ENCODE data around the gene SLC36A3.
A peak's percentile ranks its signal among the peaks of the same experiment; 100 is the strongest.
"Not testable (repeated sequence)": the region's sequence is repeated elsewhere in the genome, so short reads cannot be mapped to it uniquely, and the experiment has no call there.

Gene SLC36A3

DNA sequence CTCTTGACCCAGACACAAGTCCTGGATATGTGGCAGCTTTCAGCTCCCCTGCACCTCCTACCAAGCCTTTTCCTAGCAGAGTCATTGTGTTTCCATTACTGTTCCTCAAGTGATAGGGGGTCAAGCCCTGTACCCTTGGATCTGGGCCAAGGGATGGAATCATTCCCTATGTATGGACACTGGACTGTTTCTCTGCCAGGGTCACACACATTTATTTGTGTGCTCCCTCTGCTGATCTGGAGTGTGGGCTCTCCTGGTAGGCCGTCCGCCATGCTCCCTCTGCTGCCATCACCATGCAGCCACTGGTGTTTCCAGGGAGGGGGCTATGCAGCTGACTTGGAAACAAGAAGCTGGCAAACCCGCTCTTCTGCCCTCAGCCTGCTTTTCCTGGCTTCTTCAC is 41.0 kb downstream of the SLC36A3 start:
- no peak for DNase-seq

DNA sequence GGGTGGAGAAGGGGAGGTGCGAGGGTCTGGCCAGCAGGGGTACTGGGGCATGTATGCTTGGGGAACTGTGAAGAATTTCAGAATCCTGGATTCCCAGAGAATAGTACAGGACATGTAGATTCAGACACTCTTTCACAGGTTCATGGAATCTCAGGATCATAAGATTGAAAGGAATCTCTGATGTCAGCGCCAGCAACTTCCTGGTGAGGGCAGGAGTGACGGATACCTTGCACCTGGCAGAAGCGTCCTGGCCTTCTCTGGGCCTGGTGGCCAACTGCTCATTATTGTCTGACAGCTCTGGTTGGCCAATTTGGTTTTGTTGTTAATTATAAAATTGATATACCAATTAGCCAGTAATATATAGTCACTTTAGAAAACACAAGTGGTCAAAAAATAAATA is 43.6 kb downstream of the SLC36A3 start:
- no peak for DNase-seq

DNA sequence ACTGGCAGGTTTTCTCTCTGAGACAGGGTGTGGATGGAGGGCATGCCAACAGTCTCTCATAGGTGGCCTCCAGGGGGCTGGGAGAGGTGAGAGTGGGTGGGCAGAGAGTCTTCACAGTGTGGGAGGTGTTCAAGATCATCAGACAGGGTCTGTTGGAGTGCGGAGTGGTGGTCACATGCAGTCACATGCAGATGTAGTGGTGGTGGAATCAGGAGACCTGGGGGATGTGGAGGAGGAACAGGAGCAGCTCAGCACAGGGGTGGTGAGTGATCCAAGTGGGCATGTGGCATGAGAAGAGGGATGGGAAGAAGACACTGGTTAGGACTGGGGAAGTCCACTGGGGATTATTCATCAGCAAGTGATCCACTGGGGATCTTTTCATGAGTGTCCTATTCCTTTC is 44.8 kb downstream of the SLC36A3 start:
- no peak for DNase-seq

DNA sequence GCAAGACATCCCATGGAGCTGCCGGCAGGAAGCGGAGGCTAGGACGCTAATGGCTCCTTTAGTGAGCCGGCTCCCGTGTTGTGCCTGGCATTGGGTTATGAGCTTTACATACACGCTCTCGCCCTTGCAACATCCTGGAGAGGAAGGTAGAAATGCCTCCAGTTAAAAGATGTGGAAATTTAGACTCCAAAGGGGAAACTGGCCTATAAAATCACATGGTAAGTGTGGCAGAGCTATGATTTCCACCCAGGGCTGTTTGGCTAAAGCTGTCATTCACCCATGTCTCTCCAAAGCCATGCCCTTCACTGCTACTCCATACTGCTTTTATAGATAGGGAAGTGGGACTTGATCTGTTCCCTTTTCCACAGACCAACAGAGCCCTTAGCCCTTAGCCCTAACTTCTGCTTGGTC is 45.4 kb downstream of the SLC36A3 start:
- DNase-seq = no peak

DNA sequence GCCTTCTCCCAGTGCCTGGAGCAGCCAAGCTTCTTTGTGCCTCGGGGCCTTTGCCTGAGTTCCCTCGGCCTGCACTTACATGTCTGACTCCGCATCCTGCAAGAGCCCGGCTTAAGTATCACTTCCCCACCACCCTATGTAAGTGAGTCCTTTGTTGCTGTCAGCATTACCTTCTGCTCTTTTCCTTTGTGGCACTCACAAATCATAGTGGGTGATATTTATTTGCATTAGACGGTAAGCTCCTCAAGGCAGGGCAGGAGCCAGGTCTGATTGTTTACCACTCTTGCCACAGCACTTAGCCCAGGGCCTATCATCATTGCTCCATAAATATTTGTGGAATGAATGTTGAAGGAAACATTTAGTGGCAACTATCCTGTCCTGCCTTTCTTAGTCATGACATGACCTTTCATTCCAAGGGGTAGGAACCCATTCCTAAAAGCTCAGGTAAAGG is 45.8 kb downstream of the SLC36A3 start:
- no peak for DNase-seq

DNA sequence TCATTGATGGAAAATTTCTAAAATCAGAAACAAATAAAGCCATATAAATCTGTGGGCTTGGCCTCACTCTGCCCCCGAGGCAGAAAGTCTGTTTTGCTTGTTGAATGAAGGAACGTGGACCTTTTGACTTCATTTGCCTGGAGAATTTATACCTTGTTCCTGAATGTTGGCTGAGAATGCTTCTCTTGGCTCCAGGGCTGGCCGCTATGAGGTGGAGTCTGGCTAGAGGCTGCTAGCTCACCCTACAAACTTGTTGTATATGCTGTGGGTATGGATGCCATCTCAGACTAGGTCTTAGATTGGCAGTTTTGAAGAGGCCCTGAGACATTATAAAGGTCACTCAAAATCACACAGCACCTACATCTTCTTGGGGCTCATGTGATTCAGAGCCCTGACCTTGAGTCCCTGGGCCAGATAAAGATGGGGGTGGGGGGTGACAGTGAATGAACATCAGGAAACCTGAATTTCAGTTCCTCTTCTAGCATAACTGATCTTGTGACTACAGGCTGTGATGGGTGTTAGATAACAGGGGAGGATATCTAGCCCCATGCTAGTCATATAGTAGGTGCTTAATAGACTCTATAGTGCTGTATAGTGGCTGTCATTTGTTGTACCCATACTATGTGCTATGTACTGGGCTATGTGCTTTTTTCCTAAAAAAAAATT is 47.8 kb downstream of the SLC36A3 start:
- DNase-seq = no peak

DNA sequence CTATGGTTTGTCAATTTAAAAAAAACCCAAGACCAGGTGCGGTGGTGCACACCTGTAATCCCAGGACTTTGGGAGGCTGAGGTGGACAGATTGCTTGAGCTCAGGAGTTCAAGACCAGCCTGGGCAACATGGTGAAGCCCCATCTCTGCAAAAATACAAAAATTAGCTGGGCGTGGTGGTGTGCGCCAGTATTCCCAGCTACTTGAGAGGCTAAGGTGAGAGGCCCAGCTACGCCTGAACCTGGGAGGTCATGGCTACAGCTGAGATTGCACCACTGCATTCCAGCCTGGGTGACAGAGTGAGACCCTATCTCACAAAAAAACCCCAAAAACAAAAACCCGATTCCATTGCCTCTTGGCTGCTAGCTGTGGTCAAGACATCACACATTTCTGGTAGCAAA is 48.6 kb downstream of the SLC36A3 start:
- DNase-seq = not testable (repeated sequence)

DNA sequence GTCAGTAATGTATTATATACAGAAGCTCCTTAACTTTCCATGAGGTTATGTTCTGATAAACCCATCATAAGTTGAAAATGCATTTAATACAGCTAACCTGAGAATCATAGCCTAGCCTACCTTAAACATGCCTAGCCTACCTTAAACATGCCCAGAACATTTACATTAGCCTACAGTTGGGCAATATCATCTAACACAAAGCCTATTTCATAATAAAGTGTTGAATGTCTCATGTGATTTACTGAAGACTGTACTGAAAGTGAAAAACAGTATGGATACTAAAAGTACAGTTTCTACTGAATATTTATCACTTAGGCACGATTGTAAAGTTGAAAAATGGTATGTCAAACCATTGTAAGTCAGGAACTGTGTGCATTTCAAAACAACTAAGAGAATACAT is 49.0 kb downstream of the SLC36A3 start:
- no peak for DNase-seq

DNA sequence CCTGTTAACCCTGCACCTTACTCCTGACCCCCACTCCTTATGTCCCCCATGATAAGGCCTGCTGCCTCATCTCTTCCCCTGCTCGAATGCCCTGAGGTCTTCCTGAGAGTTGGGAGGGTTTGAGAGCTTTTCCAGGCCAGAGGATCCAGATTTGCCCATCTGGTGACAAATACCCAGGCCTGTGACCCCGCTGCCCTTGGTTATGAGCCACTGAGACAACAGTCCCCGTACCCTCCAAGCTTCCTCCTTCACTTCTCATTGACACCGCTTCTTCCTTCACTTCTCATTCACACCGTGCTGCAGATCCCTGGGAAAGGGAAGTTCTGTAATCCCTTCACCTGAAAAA is 50.0 kb downstream of the SLC36A3 start:
- no peak for DNase-seq

DNA sequence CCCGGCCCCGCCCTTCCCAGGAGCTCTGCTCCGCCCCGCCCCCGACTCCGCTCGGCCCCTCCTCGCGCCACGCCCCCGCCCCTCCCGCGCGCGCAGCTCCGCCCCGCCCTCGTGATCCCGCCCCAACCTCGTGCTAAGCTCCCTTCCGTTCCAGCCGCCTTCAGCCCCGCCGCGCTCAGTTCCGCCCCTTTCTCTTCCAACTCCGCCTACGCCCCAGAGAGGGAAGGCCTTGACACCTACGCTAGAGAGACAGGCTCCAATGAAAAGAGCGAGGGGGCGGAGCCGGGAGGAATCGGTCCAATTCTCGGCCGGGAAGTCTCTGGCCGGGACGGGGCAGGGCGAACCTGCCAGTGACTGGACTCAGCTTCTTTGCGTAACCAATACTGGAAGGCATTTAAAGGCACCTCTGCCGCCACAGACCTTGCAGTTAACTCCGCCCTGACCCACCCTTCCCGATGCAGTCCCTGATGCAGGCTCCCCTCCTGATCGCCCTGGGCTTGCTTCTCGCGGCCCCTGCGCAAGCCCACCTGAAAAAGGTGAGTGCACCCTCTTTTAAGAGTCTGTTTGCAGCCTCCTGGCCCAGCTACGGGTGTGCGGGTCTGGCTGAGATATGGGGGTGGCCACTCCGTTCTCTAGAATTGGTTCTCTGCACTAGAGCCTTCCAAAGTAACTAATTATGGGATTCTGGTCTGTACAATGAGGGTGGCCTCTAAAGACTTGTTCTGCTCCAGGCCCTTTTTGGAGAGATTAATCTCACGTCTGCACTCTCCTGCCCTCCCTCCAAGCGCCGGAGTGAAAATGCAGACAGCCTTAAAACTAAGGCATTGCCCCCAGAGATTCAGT is 50.6 kb downstream of the SLC36A3 start, which contains the start of gene GM2A:
Gene GM2A (plus strand): TSS at position 424 of the 843 bp plus-strand sequence. CDS start 32 bp downstream, at position 456.
- peak; percentile 84 to 100 (median 99) for DNase-seq

DNA sequence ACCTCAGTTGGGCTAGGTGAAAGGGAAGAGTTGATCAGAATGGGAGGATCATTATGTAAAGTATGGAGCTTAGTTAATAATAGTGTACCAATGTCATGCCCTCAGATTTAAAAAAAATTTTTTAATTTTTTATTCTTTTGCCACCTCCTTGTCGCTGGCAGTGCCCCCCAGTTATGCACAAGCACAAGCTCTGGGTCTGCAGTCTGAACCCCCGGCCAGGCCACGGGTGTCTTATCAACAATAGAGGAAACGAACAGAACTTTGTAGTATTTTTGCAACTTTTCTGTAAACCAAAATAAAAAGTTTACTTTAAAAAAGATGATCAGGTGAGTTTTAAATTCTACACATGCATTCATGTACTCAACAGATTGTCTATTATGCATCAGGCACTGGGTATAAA is 51.9 kb downstream of the SLC36A3 start:
- no peak for DNase-seq

DNA sequence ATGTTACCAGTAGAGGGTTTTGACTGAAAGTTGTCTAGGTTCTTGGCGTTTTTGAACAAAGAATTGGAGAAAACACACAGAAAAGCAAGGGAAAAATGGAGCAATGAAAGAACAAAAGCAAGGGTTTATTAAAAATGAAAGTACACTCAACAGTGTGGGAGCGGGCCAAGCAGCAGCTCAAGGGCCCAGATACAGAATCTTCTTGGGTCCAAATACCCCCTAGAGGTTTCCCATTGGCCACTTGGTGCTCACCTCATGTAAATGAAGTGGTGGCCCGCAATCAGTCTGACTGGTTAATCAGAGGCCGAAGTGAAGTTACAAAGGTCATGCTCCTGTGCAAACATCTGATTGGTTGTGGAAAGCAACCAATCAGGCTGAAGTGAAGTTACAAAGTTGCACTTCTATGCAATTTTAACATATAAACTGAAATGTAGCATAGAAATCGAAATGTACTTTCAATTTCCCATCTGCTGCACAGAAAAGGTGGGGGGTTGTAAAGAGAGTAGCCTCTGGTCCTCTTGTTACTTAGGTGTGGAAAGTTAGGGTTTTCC is 52.5 kb downstream of the SLC36A3 start:
- DNase-seq = no peak

DNA sequence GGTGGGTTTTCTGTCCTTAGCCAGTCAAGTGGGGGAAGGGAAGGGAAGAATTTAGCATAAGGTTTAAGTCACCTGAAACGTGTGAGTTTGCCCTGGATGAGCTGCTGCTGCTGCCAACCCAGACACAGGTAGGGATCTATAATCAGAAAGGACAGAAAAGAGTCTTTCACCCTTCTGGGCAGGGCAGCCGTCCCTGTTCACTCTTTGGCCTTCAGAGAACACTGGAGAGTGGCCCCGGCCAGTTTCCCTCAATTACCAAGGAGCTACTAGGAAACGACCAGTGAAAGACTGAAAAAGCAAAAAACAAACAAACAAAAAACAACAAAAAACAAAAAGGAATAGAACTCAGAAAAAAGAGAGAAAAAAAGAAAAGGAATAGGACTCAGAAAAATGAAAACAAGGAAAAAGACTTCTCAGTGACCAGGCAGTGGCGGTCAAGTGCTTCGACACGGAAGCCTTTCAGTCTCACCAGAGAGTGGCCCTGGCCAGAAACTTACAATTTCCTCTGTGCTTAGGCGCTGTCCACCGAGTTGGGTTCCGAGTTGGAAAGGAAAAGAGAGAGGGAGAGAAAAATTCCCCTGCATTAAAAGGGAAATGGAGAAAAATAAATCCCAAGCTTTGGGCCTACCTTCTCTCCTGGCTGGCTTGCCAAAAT is 53.1 kb downstream of the SLC36A3 start:
- no peak for DNase-seq

DNA sequence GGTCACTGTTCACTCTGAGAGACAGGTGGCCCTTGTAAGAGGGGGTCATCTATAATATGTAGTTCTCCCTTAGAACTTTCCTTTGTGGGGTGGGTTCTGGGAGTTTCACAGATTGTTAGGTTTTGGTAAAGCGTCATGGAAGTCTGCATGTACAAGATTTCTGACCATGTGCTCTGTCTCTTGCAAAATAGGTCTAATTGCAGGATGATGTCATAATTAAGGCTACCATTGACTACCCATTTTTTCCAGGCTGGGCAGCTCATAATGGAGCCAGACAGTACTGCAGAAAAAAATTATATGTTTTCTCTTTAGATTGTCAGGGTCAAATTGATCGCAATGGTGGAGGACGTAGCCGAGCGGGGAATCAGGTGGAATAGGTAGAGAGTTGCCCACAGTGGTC is 54.3 kb downstream of the SLC36A3 start:
- no peak for DNase-seq

DNA sequence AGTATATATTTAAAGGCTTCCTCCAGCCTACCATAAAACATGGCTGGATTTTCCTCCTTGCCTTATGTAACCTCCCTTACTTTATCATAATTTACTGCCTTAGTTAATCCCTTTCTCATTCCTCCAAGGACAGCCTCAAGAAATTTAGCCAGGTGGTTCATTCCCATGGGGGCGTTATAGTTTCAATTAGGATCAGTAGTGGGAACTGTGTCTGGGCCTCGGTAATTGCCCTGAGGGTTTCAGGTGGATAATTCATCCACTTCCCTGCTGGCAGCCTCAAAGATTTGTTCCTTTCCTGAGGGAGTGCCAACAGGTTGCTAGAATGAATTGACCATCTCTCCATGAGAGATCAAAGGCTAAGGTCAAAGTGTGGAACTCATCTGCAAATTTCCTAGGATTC is 54.9 kb downstream of the SLC36A3 start:
- DNase-seq = no peak

DNA sequence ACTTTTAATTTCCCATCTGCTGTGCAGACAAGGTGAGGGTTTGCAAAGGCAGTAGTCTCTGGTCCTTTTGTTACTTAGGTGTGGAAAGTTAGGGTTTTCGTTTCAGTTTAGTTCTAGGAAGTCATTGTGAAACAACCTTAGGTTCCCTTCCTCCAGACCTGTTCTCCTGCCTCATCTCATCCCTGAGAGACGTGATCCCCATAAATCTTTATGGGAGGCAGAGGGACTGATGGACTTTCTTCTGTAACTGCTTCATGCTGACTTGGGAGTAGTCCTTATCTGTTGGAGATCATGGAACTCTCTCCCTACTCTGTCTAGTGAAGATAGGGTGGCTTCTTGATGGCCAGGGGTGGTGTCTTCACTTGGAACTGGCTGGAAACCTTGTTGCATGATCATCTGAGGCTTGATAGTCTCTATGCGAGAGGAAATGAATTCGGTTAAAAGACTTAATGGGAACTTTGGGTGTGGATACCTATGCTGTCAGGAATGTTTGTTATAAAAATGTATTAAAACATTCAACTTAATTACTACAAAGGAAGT is 57.8 kb downstream of the SLC36A3 start:
- DNase-seq = no peak

DNA sequence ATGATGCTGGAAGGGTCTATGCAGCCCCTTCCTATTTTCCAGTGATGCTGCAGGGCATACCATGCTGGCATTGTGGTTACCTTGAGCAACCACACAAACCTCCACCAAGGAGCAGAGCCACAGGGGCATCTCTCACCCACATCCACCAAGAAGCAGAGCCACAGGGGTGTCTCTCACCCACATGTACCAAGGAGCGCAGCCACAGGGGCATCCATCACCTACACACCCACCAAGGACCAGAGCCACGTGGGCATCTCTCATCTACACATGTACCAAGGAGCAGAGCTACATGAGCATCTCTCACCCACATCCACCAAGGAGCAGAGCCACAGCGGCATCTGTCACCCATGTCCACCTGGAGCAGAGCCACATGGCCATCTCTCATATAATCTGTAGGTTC is 59.4 kb downstream of the SLC36A3 start:
- no peak for DNase-seq

DNA sequence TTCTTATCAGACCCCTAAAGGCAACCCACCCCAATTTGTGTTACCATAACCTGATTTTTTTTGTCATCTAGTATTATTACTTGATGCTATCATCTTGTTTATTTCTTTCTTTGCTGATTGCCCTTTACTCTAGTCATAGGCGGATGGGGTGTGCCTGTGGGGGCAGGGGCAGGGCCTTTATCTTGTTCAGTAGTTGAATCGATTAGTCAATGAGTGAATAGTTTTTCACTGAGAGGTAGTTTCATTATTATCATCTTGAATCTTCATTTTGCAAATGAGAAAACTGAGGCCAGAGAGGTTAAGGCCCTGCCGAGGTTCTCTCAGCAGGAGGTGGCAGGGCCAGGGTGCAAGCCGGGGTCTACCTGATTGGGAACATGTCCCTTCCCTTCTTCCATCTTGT is 60.0 kb downstream of the SLC36A3 start:
- no peak for DNase-seq

DNA sequence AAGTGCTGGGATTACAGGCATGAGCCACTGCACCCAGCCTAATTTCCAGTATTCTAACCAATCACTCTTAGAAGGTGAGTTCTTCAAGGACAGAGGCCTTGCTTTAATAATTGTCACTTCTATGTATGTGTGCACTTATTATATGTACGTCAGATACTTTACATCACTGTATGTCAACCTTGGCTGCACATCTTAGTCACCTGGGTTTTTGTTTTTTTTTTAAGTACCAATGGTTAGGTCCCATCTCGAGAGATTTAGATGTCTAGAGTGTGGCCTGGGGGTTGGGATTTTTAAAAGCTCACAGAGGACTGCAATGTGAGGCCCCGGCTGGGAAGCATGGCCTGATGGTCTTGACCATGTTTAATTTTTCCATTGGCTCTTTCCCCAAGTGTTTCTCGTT is 60.4 kb downstream of the SLC36A3 start:
- no peak for DNase-seq

DNA sequence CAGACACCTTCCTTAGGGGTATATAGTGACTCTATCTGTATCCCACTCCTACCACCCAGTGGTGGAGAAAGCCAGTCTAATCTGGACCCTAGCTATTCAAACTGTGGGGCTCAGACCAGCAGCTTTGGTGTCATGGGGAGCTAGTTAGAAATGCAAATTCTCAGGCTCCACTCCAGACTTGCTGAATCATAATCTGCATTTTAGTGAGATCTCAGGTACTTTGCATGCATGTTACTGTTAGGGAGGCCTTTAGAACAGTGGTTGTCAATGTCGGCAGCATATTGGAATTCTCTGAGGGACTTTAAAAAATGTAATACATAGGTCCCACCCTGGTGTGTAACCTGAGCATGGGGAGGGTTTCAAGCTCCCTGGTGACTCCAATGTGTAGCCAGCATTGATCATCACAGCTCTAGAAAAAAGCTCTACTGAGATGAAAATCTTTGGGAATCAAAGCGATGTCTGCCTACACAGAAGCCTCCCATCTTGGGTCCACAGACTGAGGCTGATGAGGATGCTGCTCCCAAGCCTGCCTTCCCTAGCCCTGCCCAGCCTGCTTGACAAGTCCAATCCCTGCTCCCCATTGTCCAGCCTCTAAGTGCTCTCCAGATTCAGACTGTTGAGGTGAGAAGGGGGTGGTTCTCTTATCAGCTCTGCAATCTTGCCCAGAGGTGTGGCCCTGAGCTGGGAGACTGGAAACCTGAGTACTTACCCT is 62.5 kb downstream of the SLC36A3 start:
- DNase-seq = no peak

DNA sequence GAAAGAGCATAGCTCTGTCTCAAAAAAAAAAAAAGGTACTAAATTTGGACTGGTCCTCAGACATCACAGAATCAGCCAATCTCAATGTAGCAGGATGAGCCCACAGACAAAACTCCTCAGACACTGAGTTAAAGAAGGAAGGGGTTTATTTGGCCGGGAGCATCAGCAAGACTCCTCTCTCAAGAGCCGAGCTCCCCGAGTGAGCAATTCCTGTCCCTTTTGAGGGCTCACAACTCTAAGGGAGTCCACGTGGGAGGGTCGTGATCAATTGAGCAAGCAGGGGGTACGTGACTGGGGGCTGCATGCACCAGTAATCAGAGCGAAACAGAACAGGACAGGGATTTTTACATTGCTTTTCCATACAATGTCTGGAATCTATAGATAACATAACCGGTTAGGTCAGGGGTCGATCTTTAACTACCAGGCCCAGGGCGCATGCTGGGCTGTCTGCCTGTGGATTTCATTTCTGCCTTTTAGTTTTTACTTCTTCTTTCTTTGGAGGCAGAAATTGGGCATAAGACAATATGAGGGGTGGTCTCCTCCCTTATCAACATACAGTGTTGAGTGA is 63.2 kb downstream of the SLC36A3 start:
- DNase-seq = not testable (repeated sequence)
